Spleen (tissue), 7 donors: ENCODE data around the gene CALHM5.

Experiments
- CTCF ChIP-seq, 11 experiments: fragments of 200-600 bp in 7 of 11; fragments of 450-650 bp in 4 of 11; sonication (generic) in 4 of 11; IDR thresholded peaks in 8 of 11; conservative IDR thresholded peaks in 3 of 11; 1 replicate in 7 of 11; 2 replicates in 4 of 11; pipeline versions ENCODE4 v1.4.0 to v1.8.0; 2016 to 2021; ENCODE audit warnings: antibody characterized with exemption in 11 of 11, inconsistent platforms in 4 of 11, mild to moderate bottlenecking in 1 of 11
- POLR2AphosphoS5 ChIP-seq, 3 donors: sonication (generic); formaldehyde crosslinking; IDR thresholded peaks; one replicate each; pipeline ENCODE4 v1.5.1; 2017; ENCODE audit warnings: antibody characterized with exemption in 3 of 3
- donor health status: DM: no; HTN: no; CAD: no; lungs with moderate emphysema.
- donor health status: DM: no; HTN: no; CAD: no.
- donor health status: DM: no; HTN: no; CAD: no.

- TF ChIP-seq POLR2AphosphoS5 (IDR thresholded peaks at IDR 0.05) (no peak), CTCF (IDR thresholded peaks at IDR 0.05 in 8 of 11, conservative IDR thresholded peaks at IDR 0.05 in 3 of 11) (no peak)
Measured at GRCh38 chr6:116564311-116564710, 52.9 kb downstream of the CALHM5 start.
